ENCODE data around the gene SLC39A9. TPM values are rescaled to one million over a fixed set of nuclear protein-coding genes. Genes with fewer than 3 reads are reported as not detected.

The SLC39A9 gene
- total and polyA plus RNA-seq, 2 of the 4 experiments (the other 2 are of a cell fraction), result 41.4 to 168 TPM

DNA sequence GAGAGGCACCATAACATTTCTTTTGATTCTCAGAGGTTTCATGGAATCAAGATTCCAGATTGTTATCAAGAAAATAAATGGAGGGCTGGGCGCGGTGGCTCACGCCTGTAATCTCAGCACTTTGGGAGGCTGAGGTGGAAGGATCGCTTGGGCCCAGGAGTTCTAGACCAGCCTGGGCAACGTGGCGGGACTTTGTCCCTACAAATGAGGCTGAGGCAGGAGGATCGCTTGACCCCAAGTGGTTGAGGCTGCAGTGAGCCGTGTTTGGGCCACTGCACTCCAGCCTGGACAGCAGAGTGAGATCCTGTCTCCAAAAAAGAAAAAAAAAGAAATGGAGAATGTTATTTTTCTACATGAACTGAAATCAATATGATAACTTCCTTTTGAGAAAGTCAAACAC, 1.3 kb downstream of the SLC39A9 start:
- peak overlapping the region; percentile 57 for H3K4me3 ChIP-seq (ENCODE audit: insufficient read depth, low read depth, low read length)
- H3K9ac ChIP-seq (ENCODE audit: low read depth, low read length), result no peak overlapping the region
- in situ Hi-C loops (cut with MboI; ENCODE audit: low sequenced_read_pairs), result no loop called here
- H3K27me3 ChIP-seq (ENCODE audit: control insufficient read depth, insufficient read depth, low read length), result no peaks in the 10 kb centered on the region
- H3K14ac ChIP-seq (replicated peaks; ENCODE audit: low read depth, low read length), result 0 out of 2 replicates have a peak overlapping the region, but pooled peaks have one; percentile 14
- ATAC-seq (ENCODE audit: low read depth), result no peak
- dilution Hi-C loops (cut with HindIII; ENCODE audit: low sequenced_read_pairs, unreplicated experiment), result no loop called here
- H4K8ac ChIP-seq (ENCODE audit: low read depth in 2 of 2, low read length in 2 of 2), result no peak overlapping the region
- 80% methylated on average over 1 of the region's 8 CpGs; no CpG with 5 or more reads in 1 of the 2 experiments for WGBS, 2 experiments (ENCODE audit: extremely low coverage in 2 of 2, insufficient read length in 1 of 2)
- no peak overlapping the region for H4K5ac ChIP-seq (ENCODE audit: low read depth, low read length)
- no TSS peak for BruUV-seq (replicated peaks)
- H3K23ac ChIP-seq (ENCODE audit: low read depth, low read length), result no peak overlapping the region
- H3K18ac ChIP-seq (ENCODE audit: low read depth, low read length), result no peak overlapping the region
- no peak overlapping the region for H4K91ac ChIP-seq (ENCODE audit: insufficient read depth, low read depth, low read length)
- peaks cover 5% of the 10 kb centered on the region for H3K36me3 ChIP-seq (ENCODE audit: control insufficient read depth, insufficient read depth, low read length)
- peak overlapping the region; percentile 86 for H3K4me2 ChIP-seq (ENCODE audit: low read depth, low read length)
- no peak overlapping the region for H3K56ac ChIP-seq (ENCODE audit: extremely low read depth, insufficient read depth, low read length)
- no peak overlapping the region for H2BK120ac ChIP-seq (ENCODE audit: low read depth, low read length)
- H2BK20ac ChIP-seq (ENCODE audit: low read depth, low read length), result no peak overlapping the region
- H2AFZ ChIP-seq (replicated peaks; ENCODE audit: low read length, poor library complexity), result no peak overlapping the region
- H3K79me1 ChIP-seq (ENCODE audit: low read depth in 1 of 2, low read length in 2 of 2), result peaks cover 22 to 67% of the 10 kb centered on the region in 2 experiments
- H2BK15ac ChIP-seq (ENCODE audit: low read depth, low read length), result no peak overlapping the region
- H2BK5ac ChIP-seq (ENCODE audit: low read depth, low read length, poor library complexity, severe bottlenecking), result no peak overlapping the region
- no peak overlapping the region for H3K27ac ChIP-seq (ENCODE audit: insufficient read depth, low read length)
- no peak overlapping the region for H2AK9ac ChIP-seq (replicated peaks; ENCODE audit: low read depth, low read length, poor library complexity)
- H3K9me1 ChIP-seq (ENCODE audit: insufficient read depth, low read length), result peaks cover 9% of the 10 kb centered on the region
- intact Hi-C loops (cut with micrococcal nuclease), result loop anchor here (2.0 kb wide), 1 partner anchor 157 kb away; no protein-coding TSS in a partner anchor
- H4K20me1 ChIP-seq (ENCODE audit: insufficient read depth, low read length), result peaks cover 29% of the 10 kb centered on the region
- ChIA-PET CTCF (no interaction called here), POLR2A (ENCODE audit: unreplicated experiment) (no interaction called here)
- TF ChIP-seq, protein P1, sequence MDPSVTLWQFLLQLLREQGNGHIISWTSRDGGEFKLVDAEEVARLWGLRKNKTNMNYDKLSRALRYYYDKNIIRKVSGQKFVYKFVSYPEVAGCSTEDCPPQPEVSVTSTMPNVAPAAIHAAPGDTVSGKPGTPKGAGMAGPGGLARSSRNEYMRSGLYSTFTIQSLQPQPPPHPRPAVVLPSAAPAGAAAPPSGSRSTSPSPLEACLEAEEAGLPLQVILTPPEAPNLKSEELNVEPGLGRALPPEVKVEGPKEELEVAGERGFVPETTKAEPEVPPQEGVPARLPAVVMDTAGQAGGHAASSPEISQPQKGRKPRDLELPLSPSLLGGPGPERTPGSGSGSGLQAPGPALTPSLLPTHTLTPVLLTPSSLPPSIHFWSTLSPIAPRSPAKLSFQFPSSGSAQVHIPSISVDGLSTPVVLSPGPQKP (IDR thresholded peaks at IDR 0.05; ENCODE audit: borderline replicate concordance, low read depth, low read length), result no peak
- peaks cover 1% of the 10 kb centered on the region; the same call in 1 of the 2 replicates for H3K4me1 ChIP-seq (ENCODE audit: control insufficient read depth, insufficient read depth, low read length)
- no peaks in the 10 kb centered on the region for H3K9me3 ChIP-seq (ENCODE audit: control insufficient read depth, insufficient read depth, low read length)
- no peak for DNase-seq
- no peak overlapping the region for H2AK5ac ChIP-seq (ENCODE audit: low read depth, low read length)
- no peak overlapping the region for H3K4ac ChIP-seq (ENCODE audit: low read depth, low read length)
